Duodenal mucosa (tissue), 2 donors: Measurements from ENCODE around the gene ATAT1.
A peak's percentile ranks its signal among the peaks of the same experiment; 100 is the strongest.
"Not testable (repeated sequence)": the region's sequence is repeated elsewhere in the genome, so short reads cannot be mapped to it uniquely, and the experiment has no call there.

Experiments
- H3K27ac ChIP-seq: one replicate; pipeline ENCODE4 v1.7.0; 2013; ENCODE audit warnings: low read depth, low read length
- H3K27me3 ChIP-seq, 2 donors: one replicate each; pipeline ENCODE4 v1.7.0; 2013; ENCODE audit warnings: low read length in 2 of 2, control low read depth in 1 of 2; ENCODE audit not compliant: insufficient read depth in 2 of 2, control insufficient read depth in 1 of 2
- H3K36me3 ChIP-seq, 2 donors: one replicate each; pipeline ENCODE4 v1.7.0; 2013; ENCODE audit warnings: low read length in 2 of 2, control low read depth in 1 of 2; ENCODE audit not compliant: insufficient read depth in 2 of 2, control insufficient read depth in 1 of 2
- H3K4me1 ChIP-seq, 2 donors: one replicate each; pipeline ENCODE4 v1.7.0; 2013; ENCODE audit warnings: low read length in 2 of 2, control low read depth in 1 of 2; ENCODE audit not compliant: insufficient read depth in 2 of 2, control insufficient read depth in 1 of 2
- H3K4me3 ChIP-seq, 2 donors: one replicate each; pipeline ENCODE4 v1.7.0; 2013; ENCODE audit warnings: low read length in 2 of 2, low read depth in 1 of 2
- H3K9ac ChIP-seq, 2 donors: one replicate each; pipeline ENCODE4 v1.7.0; 2013; ENCODE audit warnings: low read length in 2 of 2, low read depth in 1 of 2
- H3K9me3 ChIP-seq, 2 donors: one replicate each; pipeline ENCODE4 v1.7.0; 2013; ENCODE audit warnings: low read length in 2 of 2, control low read depth in 1 of 2; ENCODE audit not compliant: control insufficient read depth in 1 of 2

Gene ATAT1

DNA sequence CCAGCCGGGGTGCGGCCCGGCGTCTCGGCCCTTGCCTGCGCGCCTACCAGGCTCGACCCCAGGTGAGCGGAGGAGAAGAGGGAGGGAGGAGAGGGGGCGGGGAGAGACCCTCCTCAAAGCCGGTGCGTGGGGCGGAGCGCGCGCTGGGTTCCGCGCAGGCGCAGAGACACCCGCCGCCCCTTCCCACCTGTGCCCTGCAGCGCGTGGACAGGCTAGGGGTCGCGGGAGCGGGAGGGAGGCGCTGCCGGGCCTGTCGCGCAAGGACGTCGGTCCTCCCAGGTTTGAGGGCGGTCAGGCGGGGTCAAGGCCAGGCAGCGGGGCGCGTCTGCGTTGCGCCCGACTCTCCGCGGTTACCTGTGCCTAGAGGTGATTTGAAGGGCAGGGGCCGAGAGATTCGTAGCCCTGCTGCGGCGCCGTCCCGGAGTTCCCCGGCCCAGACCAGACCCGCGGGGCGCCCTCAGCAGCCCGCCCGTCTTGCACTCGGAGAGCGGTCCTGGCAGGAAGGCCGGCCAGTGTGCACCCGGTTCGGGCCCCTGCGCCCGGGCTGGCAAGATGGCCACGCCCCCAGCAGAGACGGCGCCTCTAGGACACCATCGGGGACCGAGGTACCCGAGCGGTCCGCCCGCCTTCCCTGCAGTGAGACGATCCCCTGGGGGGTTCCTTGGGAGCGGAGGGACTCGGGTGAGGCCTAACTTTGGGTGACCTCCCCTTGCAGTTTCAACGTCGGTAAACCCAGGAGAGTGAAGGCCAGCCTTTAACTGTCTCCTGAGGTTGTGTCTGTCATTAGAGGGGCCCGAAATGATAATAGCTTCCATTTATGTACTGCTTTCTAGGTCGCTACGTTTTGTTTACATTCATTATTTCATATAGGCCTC lies 20.8 kb downstream of the ATAT1 start:
- Histone ChIP-seq H3K4me1 (peaks cover 12 to 26% of the 10 kb centered on the region in 2 donors), H3K9me3 (no peaks in the 10 kb centered on the region), H3K36me3 (peaks cover 8 to 45% of the 10 kb centered on the region in 2 donors), H3K4me3 (peak overlapping the region; percentile 71 to 76), H3K27me3 (no peaks in the 10 kb centered on the region), H3K27ac (peak overlapping the region; percentile 97), H3K9ac (peak overlapping the region; percentile 65 to 96)

- H3K9me3 ChIP-seq: no peaks in the 10 kb centered on the region
- no peaks in the 10 kb centered on the region for H3K27me3 ChIP-seq
- peaks cover 38 to 65% of the 10 kb centered on the region in 2 donors for H3K36me3 ChIP-seq
- no peak overlapping the region for H3K9ac ChIP-seq
- H3K27ac ChIP-seq: no peak overlapping the region
- peaks cover 6% of the 10 kb centered on the region in 2 donors for H3K4me1 ChIP-seq
- no peak overlapping the region for H3K4me3 ChIP-seq
These were observed 24.5 kb downstream of the ATAT1 start for GRCh38 chr6:30651143-30651542.

- H3K36me3 ChIP-seq: peaks cover 66 to 94% of the 10 kb centered on the region in 2 donors
- no peaks in the 10 kb centered on the region for H3K4me1 ChIP-seq
- no peak overlapping the region for H3K9ac ChIP-seq
- no peak overlapping the region for H3K27ac ChIP-seq
- no peak overlapping the region for H3K4me3 ChIP-seq
- no peaks in the 10 kb centered on the region for H3K27me3 ChIP-seq
- H3K9me3 ChIP-seq: no peaks in the 10 kb centered on the region
These were observed 28.4 kb downstream of the ATAT1 start for GRCh38 chr6:30654798-30655742.

DNA sequence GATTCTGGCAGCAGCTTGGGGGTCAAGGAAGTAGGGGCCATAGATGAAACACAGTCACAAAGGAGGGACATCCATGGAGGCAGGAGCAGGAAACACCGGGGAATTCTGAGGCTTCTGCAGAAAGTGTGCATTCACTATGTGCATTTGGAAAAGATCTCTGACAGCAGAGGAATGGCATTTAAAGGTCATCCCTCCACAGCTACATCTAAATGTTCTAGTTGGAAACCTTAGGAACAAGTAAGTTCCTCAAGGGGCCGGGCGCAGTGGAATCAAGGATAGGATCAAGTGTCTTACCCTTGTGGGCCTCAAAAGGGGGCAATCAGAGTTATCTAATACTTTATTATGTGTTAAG lies 29.0 kb downstream of the ATAT1 start:
- H3K9me3 ChIP-seq: no peaks in the 10 kb centered on the region
- no peak overlapping the region for H3K4me3 ChIP-seq
- peaks cover 67 to 95% of the 10 kb centered on the region in 2 donors for H3K36me3 ChIP-seq
- H3K27me3 ChIP-seq: no peaks in the 10 kb centered on the region
- no peaks in the 10 kb centered on the region for H3K4me1 ChIP-seq
- H3K9ac ChIP-seq: no peak overlapping the region
- no peak overlapping the region for H3K27ac ChIP-seq

DNA sequence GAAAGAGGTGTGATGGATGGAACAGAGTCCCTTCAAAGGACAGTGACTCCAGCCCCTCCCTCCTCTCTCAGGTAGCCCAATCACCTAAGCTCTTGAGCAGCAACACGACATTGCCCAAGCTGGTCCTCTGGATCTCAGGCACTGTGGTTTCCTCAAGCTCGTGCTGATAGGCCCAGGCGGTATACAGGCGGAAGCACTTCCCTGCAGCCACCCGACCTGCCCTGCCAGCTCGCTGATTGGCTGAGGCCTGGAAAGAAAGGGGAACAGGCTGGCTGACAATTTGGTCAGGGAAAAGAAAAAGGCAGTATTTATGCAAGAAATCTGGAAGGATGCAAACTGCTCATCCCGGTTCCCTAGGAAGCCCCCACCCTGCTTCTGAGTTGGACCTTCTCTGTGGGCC lies 29.8 kb downstream of the ATAT1 start:
- no peak overlapping the region for H3K9ac ChIP-seq
- no peaks in the 10 kb centered on the region for H3K27me3 ChIP-seq
- no peak overlapping the region for H3K4me3 ChIP-seq
- H3K27ac ChIP-seq: no peak overlapping the region
- peaks cover 67 to 91% of the 10 kb centered on the region in 2 donors for H3K36me3 ChIP-seq
- H3K9me3 ChIP-seq: no peaks in the 10 kb centered on the region
- H3K4me1 ChIP-seq: no peaks in the 10 kb centered on the region

- no peak overlapping the region for H3K27ac ChIP-seq
- no peak overlapping the region for H3K9ac ChIP-seq
- H3K9me3 ChIP-seq: no peaks in the 10 kb centered on the region
- H3K36me3 ChIP-seq: peaks cover 67 to 91% of the 10 kb centered on the region in 2 donors
- no peaks in the 10 kb centered on the region for H3K4me1 ChIP-seq
- no peak overlapping the region for H3K4me3 ChIP-seq
- H3K27me3 ChIP-seq: no peaks in the 10 kb centered on the region
These were observed 30.8 kb downstream of the ATAT1 start for GRCh38 chr6:30657454-30657853.

DNA sequence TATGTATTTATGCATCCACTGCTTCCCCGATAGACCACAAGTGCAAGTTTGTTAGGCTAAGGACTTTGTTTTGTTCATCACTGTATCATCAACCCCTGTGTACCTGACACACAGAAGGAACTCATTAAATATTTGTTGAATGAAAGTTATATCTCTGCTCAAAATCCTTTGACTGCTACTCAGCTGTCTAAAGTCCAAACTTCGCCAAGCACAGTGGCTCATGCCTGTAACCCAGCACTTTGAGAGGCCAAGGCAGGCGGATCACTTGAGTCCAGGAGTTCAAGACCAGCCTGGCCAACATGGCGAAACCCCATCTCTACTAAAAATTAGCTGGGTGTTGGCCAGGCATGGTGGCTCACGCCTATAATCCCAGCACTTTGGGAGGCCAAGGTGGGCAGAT lies 31.2 kb downstream of the ATAT1 start:
- H3K4me1 ChIP-seq, H3K4me3 ChIP-seq, H3K9me3 ChIP-seq, H3K9ac ChIP-seq, H3K27me3 ChIP-seq, H3K27ac ChIP-seq: not testable (repeated sequence)
- H3K36me3 ChIP-seq: peaks cover 67 to 91% of the 10 kb centered on the region in 2 donors

GRCh38 chr6:30664994-30665767 lies 38.5 kb downstream of the ATAT1 start:
- H3K4me3 ChIP-seq: no peak overlapping the region
- H3K27ac ChIP-seq: no peak overlapping the region
- no peaks in the 10 kb centered on the region for H3K27me3 ChIP-seq
- H3K9ac ChIP-seq: no peak overlapping the region
- peaks cover 42 to 81% of the 10 kb centered on the region in 2 donors for H3K36me3 ChIP-seq
- H3K9me3 ChIP-seq: no peaks in the 10 kb centered on the region
- no peaks in the 10 kb centered on the region for H3K4me1 ChIP-seq

DNA sequence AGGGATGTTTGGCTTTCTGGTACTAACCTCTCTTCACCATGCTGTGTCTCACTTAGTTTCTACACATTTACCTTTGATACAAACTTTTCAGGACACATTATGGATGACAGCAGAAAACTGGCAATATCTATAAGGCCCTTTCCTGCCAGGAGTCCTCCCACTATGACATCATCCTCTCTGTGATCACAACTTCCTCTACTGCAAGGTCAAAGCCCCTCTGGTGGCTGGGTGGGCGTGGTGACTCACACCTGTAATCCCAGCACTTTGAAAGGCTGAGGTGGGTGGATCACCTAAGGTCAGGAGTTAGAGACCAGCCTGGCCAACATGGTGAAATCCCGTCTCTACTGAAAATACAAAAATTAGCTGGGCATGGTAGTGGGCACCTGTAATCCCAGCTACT lies 39.6 kb downstream of the ATAT1 start:
- peaks cover 50 to 85% of the 10 kb centered on the region in 2 donors for H3K36me3 ChIP-seq
- H3K4me3 ChIP-seq, H3K9me3 ChIP-seq, H3K4me1 ChIP-seq, H3K9ac ChIP-seq, H3K27me3 ChIP-seq, H3K27ac ChIP-seq: not testable (repeated sequence)
